Measurements from ENCODE around the gene NANS.
"Not testable (repeated sequence)": the region's sequence is repeated elsewhere in the genome, so short reads cannot be mapped to it uniquely, and the experiment has no call there.

Gene NANS, protein sequence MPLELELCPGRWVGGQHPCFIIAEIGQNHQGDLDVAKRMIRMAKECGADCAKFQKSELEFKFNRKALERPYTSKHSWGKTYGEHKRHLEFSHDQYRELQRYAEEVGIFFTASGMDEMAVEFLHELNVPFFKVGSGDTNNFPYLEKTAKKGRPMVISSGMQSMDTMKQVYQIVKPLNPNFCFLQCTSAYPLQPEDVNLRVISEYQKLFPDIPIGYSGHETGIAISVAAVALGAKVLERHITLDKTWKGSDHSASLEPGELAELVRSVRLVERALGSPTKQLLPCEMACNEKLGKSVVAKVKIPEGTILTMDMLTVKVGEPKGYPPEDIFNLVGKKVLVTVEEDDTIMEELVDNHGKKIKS

GRCh38 chr9:98056269-98057137, at the start of gene NANS:
Gene NANS (plus strand): TSS chr9:98056732. CDS start chr9:98056809, 77 bp downstream.
- DNase-seq (ENCODE audit: low spot score), result peak; percentile 100

- peak; percentile 68 for DNase-seq (ENCODE audit: low spot score)
Observed at GRCh38 chr9:98007251-98007928, 49.1 kb upstream of the NANS start.

DNA sequence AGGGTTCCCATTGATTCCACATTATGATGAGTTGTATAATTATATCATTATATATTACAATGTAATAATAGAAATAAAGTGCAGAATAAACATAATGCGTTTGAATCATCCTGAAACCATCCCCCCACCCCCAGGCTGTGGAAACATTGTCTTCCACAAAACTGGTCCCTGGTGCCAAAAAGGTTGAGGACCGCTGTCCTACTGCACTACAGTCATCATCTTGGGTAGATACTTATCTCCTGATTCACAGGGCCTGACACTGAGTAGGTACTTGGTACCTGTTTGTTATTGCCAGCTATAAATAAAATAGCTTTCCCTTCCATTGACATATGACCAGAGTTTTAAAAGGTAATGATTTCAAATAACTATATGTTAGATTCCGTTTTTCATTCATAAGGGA, 47.8 kb upstream of the NANS start:
- no peak for DNase-seq (ENCODE audit: low spot score)

GRCh38 chr9:98009437-98009836, 47.1 kb upstream of the NANS start:
- no peak for DNase-seq (ENCODE audit: low spot score)

DNA sequence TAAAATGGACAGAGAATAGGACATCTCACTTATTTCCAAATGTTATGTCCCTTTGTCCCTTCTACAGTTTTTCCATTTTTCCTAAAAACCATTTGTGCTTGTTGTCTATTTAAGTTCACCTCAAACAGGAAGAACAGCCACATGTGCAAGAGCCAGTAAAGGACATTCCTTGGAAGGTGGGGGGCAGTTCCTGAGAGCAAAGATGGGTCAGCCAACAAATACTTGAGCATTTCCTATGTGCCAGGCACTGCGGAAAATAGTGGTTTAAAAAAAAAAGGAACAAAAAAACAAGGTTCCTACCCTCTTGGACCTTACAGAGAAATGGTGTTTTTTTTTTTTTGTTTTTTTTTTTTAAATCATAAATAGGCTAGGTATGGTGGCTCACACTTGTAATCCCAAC, 46.6 kb upstream of the NANS start:
- no peak for DNase-seq (ENCODE audit: low spot score)

- DNase-seq (ENCODE audit: low spot score), result peak; percentile 89
Observed at GRCh38 chr9:98010445-98010844, 46.1 kb upstream of the NANS start.

- DNase-seq (ENCODE audit: low spot score), result no peak
Observed at GRCh38 chr9:98011122-98011521, 45.4 kb upstream of the NANS start.

GRCh38 chr9:98016137-98016680, 40.3 kb upstream of the NANS start:
- no peak for DNase-seq (ENCODE audit: low spot score)

DNA sequence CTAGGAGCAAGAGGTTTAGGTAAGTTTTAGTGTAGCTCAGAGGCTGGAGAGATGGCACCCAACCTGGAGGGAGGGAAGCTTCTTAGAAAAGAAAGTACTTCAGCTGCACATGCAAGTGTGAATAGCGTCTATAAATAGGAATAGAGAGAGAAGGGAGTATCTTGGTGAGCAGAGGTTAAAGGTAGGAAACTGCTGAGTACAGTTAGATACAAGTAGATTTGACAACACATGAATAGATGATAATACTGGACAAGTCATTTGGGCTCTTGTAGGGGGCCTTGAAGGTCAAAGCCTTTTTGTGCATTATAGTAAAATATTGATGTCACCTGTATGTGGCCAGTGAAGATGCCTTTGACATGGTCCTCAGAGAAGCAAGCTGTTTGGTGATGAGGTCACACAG, 39.2 kb upstream of the NANS start:
- no peak for DNase-seq (ENCODE audit: low spot score)

GRCh38 chr9:98018347-98018746, 38.2 kb upstream of the NANS start:
- no peak for DNase-seq (ENCODE audit: low spot score)

DNA sequence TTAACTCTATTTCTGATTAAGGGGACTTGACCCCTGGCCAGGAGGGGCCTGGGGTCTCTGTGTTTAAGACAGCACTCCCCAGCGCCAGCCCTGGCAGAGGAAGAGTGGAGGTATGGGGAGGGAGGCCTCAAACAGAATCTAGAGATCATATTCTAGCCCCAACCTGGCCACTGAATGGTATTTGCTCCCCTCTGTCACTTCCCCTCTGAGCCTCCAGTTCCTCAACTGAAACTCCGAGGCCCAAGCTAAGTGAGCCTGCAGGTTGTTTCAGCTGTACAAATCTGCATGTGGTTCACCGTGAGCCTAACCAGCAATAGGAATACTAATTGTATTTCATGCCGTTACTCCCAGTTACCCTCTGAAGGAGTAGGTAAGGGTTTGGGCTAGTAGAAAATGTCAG, 37.4 kb upstream of the NANS start:
- no peak for DNase-seq (ENCODE audit: low spot score)

GRCh38 chr9:98019869-98020268, 36.7 kb upstream of the NANS start:
- DNase-seq (ENCODE audit: low spot score), result not testable (repeated sequence)

DNA sequence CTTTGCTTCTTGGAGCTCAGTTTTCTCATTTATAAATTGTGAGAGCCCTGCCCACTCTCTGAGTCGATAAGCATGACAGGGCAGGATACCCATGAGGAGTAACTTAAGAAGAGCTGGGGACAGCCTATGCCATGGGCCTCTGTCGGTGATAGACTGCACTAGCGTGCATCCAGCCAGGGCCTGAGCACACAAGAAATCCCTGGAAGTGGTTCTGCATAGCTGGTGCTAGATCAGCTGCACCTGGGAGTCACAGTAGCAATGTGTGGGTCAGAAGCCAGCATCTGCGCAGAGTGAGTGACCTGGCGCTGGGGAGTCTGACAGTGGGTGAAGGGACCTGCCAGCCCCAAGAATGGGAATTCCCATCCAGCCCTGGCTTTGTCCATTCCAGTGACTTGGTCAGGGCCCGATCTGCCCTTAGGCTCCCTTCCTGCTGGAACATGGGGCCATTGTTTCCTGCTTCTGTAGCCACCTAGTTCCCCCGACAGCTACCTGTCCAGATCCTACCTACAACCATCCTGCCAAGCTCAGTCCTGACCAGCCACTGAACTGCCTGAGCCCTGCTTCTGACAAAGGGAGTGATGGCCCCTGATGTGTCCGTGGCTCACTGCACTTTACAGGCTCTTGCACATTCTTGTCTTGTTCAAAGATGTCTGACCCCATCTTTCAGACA, 35.9 kb upstream of the NANS start:
- DNase-seq (ENCODE audit: low spot score), result no peak

- DNase-seq (ENCODE audit: low spot score), result no peak
Observed at GRCh38 chr9:98021306-98022040, 35.1 kb upstream of the NANS start.

GRCh38 chr9:98022447-98022846, 34.1 kb upstream of the NANS start:
- DNase-seq (ENCODE audit: low spot score), result no peak

DNA sequence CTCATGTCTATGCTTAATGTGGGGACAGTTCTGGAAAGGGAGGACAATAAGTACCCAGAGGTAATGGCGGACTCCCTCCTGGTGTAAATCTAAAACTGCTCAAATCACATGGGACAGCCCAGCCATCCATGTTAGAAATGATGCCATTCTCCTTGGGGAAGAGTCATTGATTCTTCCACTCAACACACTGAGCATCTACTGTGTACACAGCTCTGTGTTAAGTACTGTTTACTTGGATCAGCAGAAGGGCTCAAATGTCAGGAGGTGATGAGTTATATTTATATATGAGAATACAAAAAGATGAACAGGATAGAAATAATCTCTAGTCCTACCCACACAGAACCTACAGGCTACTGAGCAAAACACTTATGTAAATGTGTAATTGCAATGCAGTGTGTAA, 31.8 kb upstream of the NANS start:
- no peak for DNase-seq (ENCODE audit: low spot score)

DNA sequence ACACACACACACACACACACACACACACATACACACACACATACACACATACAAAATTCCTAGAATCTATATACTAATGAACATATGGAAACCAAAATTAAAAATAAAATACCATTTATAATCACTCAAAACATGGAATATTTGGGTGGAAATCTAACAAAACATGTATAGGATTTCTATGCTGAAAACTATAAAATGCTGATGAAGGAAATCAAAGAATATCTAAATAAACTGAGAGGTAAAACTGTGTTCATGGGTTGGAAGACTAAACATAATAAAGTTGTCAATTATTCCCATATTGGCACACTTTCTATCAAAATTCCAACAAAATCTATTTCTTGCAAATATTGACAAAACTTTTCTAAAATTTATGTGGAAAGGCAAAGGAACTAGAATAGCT, 25.4 kb upstream of the NANS start:
- no peak for DNase-seq (ENCODE audit: low spot score)

GRCh38 chr9:98031935-98032334, 24.6 kb upstream of the NANS start:
- DNase-seq (ENCODE audit: low spot score), result no peak

GRCh38 chr9:98034593-98035546, 21.7 kb upstream of the NANS start:
- DNase-seq (ENCODE audit: low spot score), result peak; percentile 66

GRCh38 chr9:98037357-98037756, 19.2 kb upstream of the NANS start:
- no peak for DNase-seq (ENCODE audit: low spot score)
